Measurements from ENCODE around the gene RUNX2.

The RUNX2 gene

DNA sequence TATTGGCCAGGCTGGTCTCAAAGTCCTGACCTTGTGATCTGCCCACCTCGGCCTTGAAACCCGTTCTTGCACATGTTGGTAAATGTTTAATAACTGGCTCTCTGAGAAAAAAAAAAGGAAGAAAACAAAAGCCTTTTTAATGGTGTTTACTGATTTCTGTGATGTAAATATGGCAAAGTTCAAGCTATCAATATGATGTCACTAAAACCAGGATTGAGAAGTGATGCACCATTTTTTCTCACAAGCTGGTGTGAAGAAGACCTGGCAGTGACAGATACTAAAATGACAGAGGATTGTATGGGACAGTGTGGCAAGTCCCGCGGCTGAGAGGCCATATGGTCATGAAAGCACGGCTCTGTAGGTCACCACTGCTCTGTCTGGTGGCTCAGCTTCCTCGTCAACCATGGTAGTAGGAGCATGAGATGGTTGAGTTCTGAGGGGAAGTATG, 245.9 kb downstream of the RUNX2 start:
- Histone ChIP-seq H3K4me3 (ENCODE audit: low read length) (no peak overlapping the region), H3K9me3 (ENCODE audit: control insufficient read depth, low read depth, low read length) (no peaks in the 10 kb centered on the region), H3K36me3 (ENCODE audit: control insufficient read depth, low read depth, low read length) (no peaks in the 10 kb centered on the region), H3K9ac (ENCODE audit: low read length) (no peak overlapping the region), H3K27ac (ENCODE audit: low read length) (no peak overlapping the region), H3K27me3 (ENCODE audit: control insufficient read depth, insufficient read depth, low read length) (no peaks in the 10 kb centered on the region), H3K4me1 (ENCODE audit: control insufficient read depth, low read depth, low read length) (no peaks in the 10 kb centered on the region)

DNA sequence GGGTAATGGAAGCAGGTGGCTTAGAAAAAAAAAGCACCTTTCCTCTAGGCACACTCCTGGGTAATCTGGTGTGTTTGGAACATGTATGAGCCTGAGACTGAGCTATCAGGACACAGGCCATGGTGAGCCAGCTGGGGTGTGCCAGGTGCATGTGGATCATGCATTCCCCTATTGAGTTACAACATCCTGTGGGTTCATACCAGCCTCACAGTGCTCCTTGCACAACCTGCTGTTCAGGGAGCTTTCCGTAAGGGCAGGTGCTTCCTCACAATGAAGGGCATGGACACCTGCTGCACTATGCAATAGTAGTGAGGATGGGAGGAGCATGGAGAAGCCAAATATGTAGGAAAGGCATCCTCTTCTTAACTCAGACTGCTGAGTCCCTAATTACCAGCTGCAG, 246.8 kb downstream of the RUNX2 start:
- Histone ChIP-seq H3K9ac (ENCODE audit: low read length) (no peak overlapping the region), H3K27ac (ENCODE audit: low read length) (no peak overlapping the region), H3K4me1 (ENCODE audit: control insufficient read depth, low read depth, low read length) (no peaks in the 10 kb centered on the region), H3K4me3 (ENCODE audit: low read length) (no peak overlapping the region), H3K27me3 (ENCODE audit: control insufficient read depth, insufficient read depth, low read length) (no peaks in the 10 kb centered on the region), H3K9me3 (ENCODE audit: control insufficient read depth, low read depth, low read length) (no peaks in the 10 kb centered on the region), H3K36me3 (ENCODE audit: control insufficient read depth, low read depth, low read length) (no peaks in the 10 kb centered on the region)

DNA sequence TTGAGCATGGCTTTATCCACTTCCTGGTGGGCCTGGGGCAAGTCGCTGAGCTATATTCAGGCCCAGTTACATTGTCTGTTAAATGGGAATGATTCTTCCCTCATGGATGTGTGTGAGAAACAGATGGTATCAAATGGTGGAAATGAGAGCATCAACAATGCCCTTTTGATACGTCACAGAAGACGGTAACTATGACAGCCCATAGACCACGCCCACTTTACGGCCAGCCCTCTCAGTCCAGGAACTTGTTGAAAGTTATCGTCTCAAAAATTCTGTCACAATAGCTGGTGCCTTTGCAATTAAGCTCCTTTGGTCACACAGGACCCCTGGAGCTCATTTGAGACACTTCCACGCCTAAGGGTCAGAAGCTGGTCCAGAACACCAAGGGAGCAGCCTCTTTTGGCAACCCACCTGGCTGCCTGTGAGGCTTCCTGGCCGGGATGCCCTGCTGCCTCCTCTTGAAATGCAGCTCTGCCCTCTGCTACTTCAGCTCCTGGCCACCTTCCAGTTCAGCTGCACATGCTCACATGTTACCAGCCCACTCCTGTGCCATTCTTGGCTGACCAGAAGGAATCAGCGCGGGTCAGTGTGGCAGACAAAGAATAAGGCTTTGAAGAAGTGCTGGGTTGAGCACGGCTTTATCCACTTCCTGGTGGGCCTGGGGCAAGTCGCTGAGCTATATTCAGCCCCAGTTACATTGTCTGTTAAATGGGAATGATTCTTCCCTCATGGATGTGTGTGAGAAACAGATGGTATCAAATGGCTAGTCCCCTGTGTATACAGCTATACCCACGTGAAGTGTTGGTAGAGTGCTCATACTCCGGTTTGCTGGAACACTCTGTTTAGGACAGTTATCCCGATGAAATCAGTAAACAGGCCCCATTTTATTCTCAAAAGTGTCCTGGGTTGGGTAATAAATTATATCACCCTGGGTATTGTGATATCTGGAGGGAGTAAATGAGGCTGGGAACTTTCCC, 248.8 kb downstream of the RUNX2 start:
- Histone ChIP-seq H3K9ac (ENCODE audit: low read length) (no peak overlapping the region), H3K36me3 (ENCODE audit: control insufficient read depth, low read depth, low read length) (no peaks in the 10 kb centered on the region), H3K4me3 (ENCODE audit: low read length) (no peak overlapping the region), H3K27me3 (ENCODE audit: control insufficient read depth, insufficient read depth, low read length) (no peaks in the 10 kb centered on the region), H3K4me1 (ENCODE audit: control insufficient read depth, low read depth, low read length) (no peaks in the 10 kb centered on the region), H3K9me3 (ENCODE audit: control insufficient read depth, low read depth, low read length) (no peaks in the 10 kb centered on the region), H3K27ac (ENCODE audit: low read length) (no peak overlapping the region)

GRCh38 chr6:45577836-45578504, 249.8 kb downstream of the RUNX2 start:
- H3K27ac ChIP-seq (ENCODE audit: low read length): no peak overlapping the region

DNA sequence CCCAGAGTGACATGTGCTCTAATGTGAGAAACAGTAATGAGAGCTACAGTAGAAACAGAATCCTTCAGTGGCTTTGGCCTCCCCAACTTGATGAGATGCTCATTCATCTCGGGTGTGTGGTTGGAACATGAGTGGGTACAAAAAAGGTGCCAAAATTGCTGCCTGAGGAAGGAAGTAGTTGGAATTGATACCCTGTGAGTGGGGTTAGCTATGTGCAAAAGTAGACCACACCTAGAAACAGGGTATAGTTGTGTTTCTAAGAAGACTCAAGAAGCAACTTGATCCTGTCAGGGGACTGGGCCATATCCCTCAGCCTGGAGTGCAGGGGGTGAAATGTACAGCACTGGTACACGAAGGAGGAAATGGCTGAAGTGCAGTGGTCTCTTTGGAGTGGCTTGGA, 256.0 kb downstream of the RUNX2 start:
- no peak overlapping the region for H3K4me3 ChIP-seq (ENCODE audit: low read length)
- no peaks in the 10 kb centered on the region for H3K4me1 ChIP-seq (ENCODE audit: control insufficient read depth, low read depth, low read length)
- H3K36me3 ChIP-seq (ENCODE audit: control insufficient read depth, low read depth, low read length): no peaks in the 10 kb centered on the region
- no peak overlapping the region for H3K27ac ChIP-seq (ENCODE audit: low read length)
- no peaks in the 10 kb centered on the region for H3K27me3 ChIP-seq (ENCODE audit: control insufficient read depth, insufficient read depth, low read length)
- H3K9me3 ChIP-seq (ENCODE audit: control insufficient read depth, low read depth, low read length): no peaks in the 10 kb centered on the region
- H3K9ac ChIP-seq (ENCODE audit: low read length): no peak overlapping the region

More at GRCh38 chr6:45577836-45578504, 249.8 kb downstream of the RUNX2 start:
- Histone ChIP-seq H3K9me3 (ENCODE audit: control insufficient read depth, low read depth, low read length) (no peaks in the 10 kb centered on the region), H3K4me3 (ENCODE audit: low read length) (no peak overlapping the region), H3K4me1 (ENCODE audit: control insufficient read depth, low read depth, low read length) (no peaks in the 10 kb centered on the region), H3K27me3 (ENCODE audit: control insufficient read depth, insufficient read depth, low read length) (no peaks in the 10 kb centered on the region), H3K9ac (ENCODE audit: low read length) (no peak overlapping the region), H3K36me3 (ENCODE audit: control insufficient read depth, low read depth, low read length) (no peaks in the 10 kb centered on the region)

- H3K27ac ChIP-seq (ENCODE audit: low read length): no peak overlapping the region
- H3K9ac ChIP-seq (ENCODE audit: low read length): no peak overlapping the region
Measured at GRCh38 chr6:45586216-45587171, 258.4 kb downstream of the RUNX2 start.

DNA sequence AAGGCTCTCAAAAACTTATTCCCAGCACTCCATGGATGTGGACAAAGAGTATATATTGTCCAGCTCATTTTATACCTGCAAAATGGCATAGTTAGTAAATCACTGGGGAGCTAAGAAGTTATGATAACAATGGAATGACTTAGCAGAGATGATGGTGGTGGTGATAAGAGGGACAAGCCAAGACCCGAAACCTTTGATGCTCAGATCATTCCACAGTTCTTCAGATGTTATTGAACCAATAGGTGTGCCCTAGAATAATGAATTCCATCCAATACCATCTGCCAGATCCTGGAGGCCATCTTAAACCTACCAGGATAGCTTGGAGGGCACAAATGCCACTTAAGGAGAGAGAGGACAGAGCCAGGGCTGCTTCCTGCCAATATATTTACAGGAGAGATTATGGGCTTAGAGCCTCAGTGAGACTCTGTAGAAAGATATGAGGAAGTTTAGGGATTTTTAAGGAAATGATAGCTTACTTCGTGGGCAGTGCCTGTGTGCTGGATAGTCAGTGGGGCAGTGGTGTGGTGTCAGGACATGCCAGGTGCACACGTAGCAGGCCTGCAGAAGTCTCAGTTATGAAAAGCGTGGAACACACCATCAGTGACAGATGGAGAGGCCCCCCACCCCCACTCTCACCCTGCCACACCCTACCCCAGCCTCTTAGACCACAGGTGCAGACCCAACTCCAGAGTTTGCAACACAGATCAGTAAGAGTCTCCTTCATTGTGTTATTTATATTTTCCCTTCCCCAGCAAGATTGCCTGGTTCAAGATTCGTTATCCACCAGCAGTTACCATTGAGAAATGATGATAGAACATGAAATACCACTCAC, 259.3 kb downstream of the RUNX2 start:
- Histone ChIP-seq H3K36me3 (ENCODE audit: control insufficient read depth, low read depth, low read length) (no peaks in the 10 kb centered on the region), H3K27ac (ENCODE audit: low read length) (no peak overlapping the region), H3K9ac (ENCODE audit: low read length) (no peak overlapping the region), H3K4me3 (ENCODE audit: low read length) (no peak overlapping the region), H3K27me3 (ENCODE audit: control insufficient read depth, insufficient read depth, low read length) (no peaks in the 10 kb centered on the region), H3K4me1 (ENCODE audit: control insufficient read depth, low read depth, low read length) (peaks cover 7% of the 10 kb centered on the region), H3K9me3 (ENCODE audit: control insufficient read depth, low read depth, low read length) (no peaks in the 10 kb centered on the region)

More at GRCh38 chr6:45586216-45587171, 258.4 kb downstream of the RUNX2 start:
- Histone ChIP-seq H3K27me3 (ENCODE audit: control insufficient read depth, insufficient read depth, low read length) (no peaks in the 10 kb centered on the region), H3K4me1 (ENCODE audit: control insufficient read depth, low read depth, low read length) (no peaks in the 10 kb centered on the region), H3K36me3 (ENCODE audit: control insufficient read depth, low read depth, low read length) (no peaks in the 10 kb centered on the region), H3K9me3 (ENCODE audit: control insufficient read depth, low read depth, low read length) (no peaks in the 10 kb centered on the region), H3K4me3 (ENCODE audit: low read length) (no peak overlapping the region)

- no peak overlapping the region for H3K27ac ChIP-seq (ENCODE audit: low read length)
- no peaks in the 10 kb centered on the region for H3K27me3 ChIP-seq (ENCODE audit: control insufficient read depth, insufficient read depth, low read length)
- no peaks in the 10 kb centered on the region for H3K36me3 ChIP-seq (ENCODE audit: control insufficient read depth, low read depth, low read length)
- no peak overlapping the region for H3K9ac ChIP-seq (ENCODE audit: low read length)
- H3K9me3 ChIP-seq (ENCODE audit: control insufficient read depth, low read depth, low read length): no peaks in the 10 kb centered on the region
- peaks cover 9% of the 10 kb centered on the region for H3K4me1 ChIP-seq (ENCODE audit: control insufficient read depth, low read depth, low read length)
- no peak overlapping the region for H3K4me3 ChIP-seq (ENCODE audit: low read length)
Measured at GRCh38 chr6:45589367-45589766, 261.2 kb downstream of the RUNX2 start.

GRCh38 chr6:45590226-45590625, 262.1 kb downstream of the RUNX2 start:
- Histone ChIP-seq H3K9me3 (ENCODE audit: control insufficient read depth, low read depth, low read length) (no peaks in the 10 kb centered on the region), H3K36me3 (ENCODE audit: control insufficient read depth, low read depth, low read length) (no peaks in the 10 kb centered on the region), H3K4me3 (ENCODE audit: low read length) (no peak overlapping the region), H3K4me1 (ENCODE audit: control insufficient read depth, low read depth, low read length) (peaks cover 9% of the 10 kb centered on the region), H3K27ac (ENCODE audit: low read length) (no peak overlapping the region), H3K9ac (ENCODE audit: low read length) (no peak overlapping the region), H3K27me3 (ENCODE audit: control insufficient read depth, insufficient read depth, low read length) (no peaks in the 10 kb centered on the region)

GRCh38 chr6:45590696-45591184, 262.6 kb downstream of the RUNX2 start:
- Histone ChIP-seq H3K27me3 (ENCODE audit: control insufficient read depth, insufficient read depth, low read length) (no peaks in the 10 kb centered on the region), H3K4me1 (ENCODE audit: control insufficient read depth, low read depth, low read length) (peaks cover 9% of the 10 kb centered on the region), H3K9me3 (ENCODE audit: control insufficient read depth, low read depth, low read length) (no peaks in the 10 kb centered on the region), H3K4me3 (ENCODE audit: low read length) (no peak overlapping the region), H3K36me3 (ENCODE audit: control insufficient read depth, low read depth, low read length) (no peaks in the 10 kb centered on the region), H3K9ac (ENCODE audit: low read length) (no peak overlapping the region), H3K27ac (ENCODE audit: low read length) (no peak overlapping the region)

Measured in iPS-18a (cell line).